A673 (cell line): ENCODE data around the gene PRSS22.

ENCODE experiments used
- CTCF ChIP-seq: fragments of 300-800, 200-600 bp; sonication (generic); conservative IDR thresholded peaks from 2 replicates; pipeline ENCODE4 v1.5.1; 2017; ENCODE audit warnings: low read depth, mild to moderate bottlenecking, antibody characterized with exemption, low read length, moderate library complexity, mixed read lengths
- EZH2 ChIP-seq: fragments of 200-600 bp; sonication (generic); IDR thresholded peaks from 2 replicates; pipeline ENCODE4 v1.6.1; 2017; ENCODE audit warnings: borderline replicate concordance, low read depth, mild to moderate bottlenecking, mixed read lengths, antibody characterized with exemption, low read length; ENCODE audit not compliant: poor library complexity, severe bottlenecking

- TF ChIP-seq EZH2 = no peak
- no peak for TF ChIP-seq CTCF
Observed at GRCh38 chr16:2883458-2883908, 25.5 kb upstream of the PRSS22 start.
